Fibroblast of skin of left quadriceps (primary cell): ENCODE measurements around the gene TYRO3.

Source experiments
- DNase-seq, 2 experiments: peaks; one replicate each; pipeline ENCODE4 v3.0.0-alpha.2; 2013; ENCODE audit warnings: low read depth in 2 of 2

TYRO3 gene

GRCh38 chr15:41558400-41559238, at the start of gene TYRO3:
Gene TYRO3 (plus strand): TSS chr15:41559212. CDS start chr15:41559258, 46 bp downstream.
- DNase-seq = no peak

- no peak for DNase-seq
These were observed 48.3 kb upstream of the TYRO3 start for GRCh38 chr15:41510728-41511127.

GRCh38 chr15:41511331-41511898, 47.6 kb upstream of the TYRO3 start:
- DNase-seq = no peak

- DNase-seq = no peak
These were observed 47.1 kb upstream of the TYRO3 start for GRCh38 chr15:41511899-41512369.

GRCh38 chr15:41512512-41512939, 46.5 kb upstream of the TYRO3 start:
- DNase-seq = no peak

GRCh38 chr15:41512940-41513505, 46.0 kb upstream of the TYRO3 start:
- no peak for DNase-seq

GRCh38 chr15:41513506-41514227, 45.3 kb upstream of the TYRO3 start, which contains the start of gene LTK:
Gene LTK (minus strand): TSS chr15:41513827. CDS start chr15:41513709, 118 bp downstream.
- DNase-seq = no peak

- no peak for DNase-seq
These were observed 41.0 kb upstream of the TYRO3 start for GRCh38 chr15:41517895-41518449.

- DNase-seq = no peak
These were observed 38.4 kb upstream of the TYRO3 start for GRCh38 chr15:41520636-41521035.

- DNase-seq = no peak
These were observed 37.4 kb upstream of the TYRO3 start for GRCh38 chr15:41521614-41522013.

- DNase-seq = no peak
These were observed 35.9 kb upstream of the TYRO3 start for GRCh38 chr15:41523097-41523496.

- no peak for DNase-seq
These were observed 28.6 kb upstream of the TYRO3 start for GRCh38 chr15:41530363-41530956.

GRCh38 chr15:41535544-41535943, 23.5 kb upstream of the TYRO3 start:
- no peak for DNase-seq

GRCh38 chr15:41536866-41537265, 22.1 kb upstream of the TYRO3 start:
- DNase-seq = no peak

- DNase-seq = no peak
These were observed 15.5 kb upstream of the TYRO3 start for GRCh38 chr15:41543521-41543870.

GRCh38 chr15:41544650-41545015, 14.4 kb upstream of the TYRO3 start:
- DNase-seq = no peak

- DNase-seq = no peak
These were observed 13.8 kb upstream of the TYRO3 start for GRCh38 chr15:41545218-41545617.

GRCh38 chr15:41546851-41547786, 11.9 kb upstream of the TYRO3 start:
- DNase-seq = no peak

GRCh38 chr15:41550066-41550775, 8.8 kb upstream of the TYRO3 start:
- DNase-seq = no peak

- DNase-seq = no peak
These were observed 5.3 kb upstream of the TYRO3 start for GRCh38 chr15:41553731-41554130.
